Neural cell (in vitro differentiated cells): ENCODE measurements around the gene UMODL1. TPM values are rescaled to one million over a fixed set of nuclear protein-coding genes. Genes with fewer than 3 reads are reported as not detected.

Experiments
- H2AFZ ChIP-seq: fragments of 200-600, 300-800 bp; sonication (generic), shearing (Covaris generic); 2 replicates; pipeline ENCODE4 v1.6.0; 2014; ENCODE audit warnings: low read depth, mild to moderate bottlenecking, antibody characterized with exemption, low read length, moderate library complexity
- H3F3A ChIP-seq: fragments of 200-600 bp; shearing (Covaris generic); 2 replicates; pipeline ENCODE4 v1.6.1; 2016; ENCODE audit warnings: mild to moderate bottlenecking, moderate library complexity, mixed read lengths, antibody characterized with exemption, low read length; ENCODE audit not compliant: insufficient read depth, poor library complexity, severe bottlenecking
- H3K27ac ChIP-seq: fragments of 200-600, 300-800 bp; sonication (generic), shearing (Covaris generic); 2 replicates; pipeline ENCODE4 v1.5.1; 2014; ENCODE audit warnings: mild to moderate bottlenecking, low read length, moderate library complexity
- H3K27me3 ChIP-seq: fragments of 300-800, 200-600 bp; sonication (generic), shearing (Covaris generic); 2 replicates; pipeline ENCODE4 v1.6.0; 2014; ENCODE audit warnings: mild to moderate bottlenecking, low read depth, low read length, moderate library complexity; ENCODE audit not compliant: insufficient read depth
- H3K36me3 ChIP-seq: fragments of 300-800, 200-600 bp; sonication (generic), shearing (Covaris generic); 2 replicates; pipeline ENCODE4 v1.5.1; 2014; ENCODE audit warnings: mild to moderate bottlenecking, antibody characterized with exemption, low read length, moderate library complexity; ENCODE audit not compliant: insufficient read depth
- H3K4me2 ChIP-seq: fragments of 300-800, 200-600 bp; sonication (generic), shearing (Covaris generic); 2 replicates; pipeline ENCODE4 v1.6.0; 2014; ENCODE audit warnings: mild to moderate bottlenecking, low read length
- H3K4me3 ChIP-seq: fragments of 300-800, 200-600 bp; sonication (generic), shearing (Covaris generic); 2 replicates; pipeline ENCODE4 v1.5.1; 2014; ENCODE audit warnings: mild to moderate bottlenecking, low read length, moderate library complexity
- H3K79me2 ChIP-seq: fragments of 200-600 bp; shearing (Covaris generic); replicated peaks from 2 replicates; pipeline ENCODE4 v1.6.0; 2014; ENCODE audit warnings: mild to moderate bottlenecking, low read length, moderate library complexity; ENCODE audit not compliant: insufficient read depth
- H3K9ac ChIP-seq: fragments of 300-800, 200-600 bp; sonication (generic), shearing (Covaris generic); 2 replicates; pipeline ENCODE4 v1.6.1; 2016; ENCODE audit warnings: mild to moderate bottlenecking, low read length, mixed read lengths
- H3K9me2 ChIP-seq: fragments of 200-600 bp; shearing (Covaris generic); 2 replicates; pipeline ENCODE4 v1.6.1; 2016; ENCODE audit warnings: mild to moderate bottlenecking, low read length, mixed read lengths; ENCODE audit not compliant: insufficient read depth
- H3K9me3 ChIP-seq: fragments of 200-600, 300-800 bp; sonication (generic), shearing (Covaris generic); 2 replicates; pipeline ENCODE4 v1.6.1; 2016; ENCODE audit warnings: mild to moderate bottlenecking, mixed run types, low read length, moderate library complexity, mixed read lengths
- H4K20me1 ChIP-seq: fragments of 200-600 bp; shearing (Covaris generic); 2 replicates; pipeline ENCODE4 v1.6.1; 2016; ENCODE audit warnings: mild to moderate bottlenecking, mixed run types; ENCODE audit not compliant: insufficient read depth
- CTCF ChIP-seq: fragments of 450-650 bp; IDR thresholded peaks from 2 replicates; pipeline ENCODE4 v1.5.1; 2014; ENCODE audit warnings: antibody characterized with exemption, mild to moderate bottlenecking, moderate library complexity; ENCODE audit not compliant: poor library complexity, severe bottlenecking
- EP300 ChIP-seq: fragments of 450-650 bp; conservative IDR thresholded peaks from 2 replicates; pipeline ENCODE4 v1.6.1; 2014; ENCODE audit warnings: antibody characterized with exemption, mild to moderate bottlenecking, moderate library complexity; ENCODE audit not compliant: poor library complexity, severe bottlenecking
- EZH2 ChIP-seq: fragments of 200-600, 300-800 bp; shearing (Covaris generic), sonication (generic); IDR thresholded peaks from 2 replicates; pipeline ENCODE4 v1.6.1; 2014; ENCODE audit warnings: antibody characterized with exemption, low read length, borderline replicate concordance, mild to moderate bottlenecking; ENCODE audit not compliant: insufficient read depth, poor library complexity, severe bottlenecking
- MXI1 ChIP-seq: fragments of 450-650 bp; conservative IDR thresholded peaks from 2 replicates; pipeline ENCODE4 v1.6.1; 2014; ENCODE audit warnings: antibody characterized with exemption, mild to moderate bottlenecking; ENCODE audit not compliant: poor library complexity, severe bottlenecking
- POLR2AphosphoS5 ChIP-seq: IDR thresholded peaks from 2 replicates; pipeline ENCODE4 v1.6.1; 2012
- RAD21 ChIP-seq: fragments of 450-650 bp; conservative IDR thresholded peaks from 2 replicates; pipeline ENCODE4 v1.6.1; 2014; ENCODE audit warnings: antibody characterized with exemption, mild to moderate bottlenecking, moderate library complexity
- SMC3 ChIP-seq: fragments of 450-650 bp; conservative IDR thresholded peaks from 2 replicates; pipeline ENCODE4 v1.6.1; 2014; ENCODE audit warnings: antibody characterized with exemption, mild to moderate bottlenecking, moderate library complexity; ENCODE audit not compliant: poor library complexity
- TAF1 ChIP-seq: IDR thresholded peaks from 2 replicates; pipeline ENCODE4 v1.6.1; 2012; ENCODE audit warnings: low read depth
- polyA plus RNA-seq: library from polyadenylated mRNA; depleted of rRNA; stranded (reverse); fragments of >200 nt; gene quantifications from 2 replicates; pipeline ENCODE4 v1.2.3, GENCODE V29; 2014
- TF ChIP-seq, protein P1 (sequence below): IDR thresholded peaks from 2 replicates; pipeline ENCODE4 v1.6.1; 2012; ENCODE audit warnings: borderline replicate concordance

The UMODL1 gene
- polyA plus RNA-seq, 1 donor from 2014 or later = 0.11 TPM

DNA sequence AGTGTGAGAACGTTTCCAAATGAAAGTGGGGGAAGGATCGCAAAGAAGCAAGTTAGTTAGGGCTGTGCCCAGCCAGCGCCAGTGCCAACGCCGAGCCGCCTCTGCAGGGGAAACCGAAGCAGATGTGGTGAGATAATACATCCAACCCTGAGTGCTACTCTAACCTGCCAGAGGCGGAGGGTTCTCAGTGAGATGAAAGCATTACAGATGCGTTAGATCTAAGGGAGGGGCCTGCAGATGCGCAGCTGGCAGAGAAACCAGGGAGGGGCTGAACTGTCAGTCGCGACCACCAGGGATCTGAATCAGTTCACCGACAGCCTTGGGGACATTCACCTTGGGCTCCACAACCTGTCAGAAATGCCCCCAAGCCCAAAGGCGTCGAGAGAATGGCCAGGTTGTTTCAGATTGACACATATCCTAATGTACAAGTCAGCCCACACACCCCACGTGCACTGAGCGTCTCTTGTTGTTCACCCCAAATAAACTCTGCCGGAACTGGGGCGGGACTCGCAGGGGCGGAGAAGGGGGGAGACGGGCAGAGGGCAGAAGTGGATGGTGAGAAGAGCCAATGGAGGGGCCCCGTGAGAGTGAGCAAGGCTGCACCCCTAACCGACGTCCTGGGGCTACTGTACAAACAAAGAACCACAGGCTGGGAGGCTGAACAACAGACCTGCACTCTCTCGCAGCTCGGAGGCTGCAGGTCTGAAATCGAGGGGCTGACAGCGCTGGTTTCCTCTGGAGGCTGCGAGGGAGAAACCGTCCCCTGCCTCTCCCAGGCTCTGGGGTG is 8.7 kb upstream of the UMODL1 start:
- Histone ChIP-seq H4K20me1 (no peaks in the 10 kb centered on the region), H3K9me2 (no peaks in the 10 kb centered on the region), H2AFZ (no peak overlapping the region), H3K79me2 (no peaks in the 10 kb centered on the region), H3K4me3 (no peak overlapping the region), H3K9me3 (no peaks in the 10 kb centered on the region), H3K9ac (no peak overlapping the region), H3K27ac (no peak overlapping the region), H3K27me3 (no peaks in the 10 kb centered on the region), H3K4me2 (no peak overlapping the region), H3F3A (no peaks in the 10 kb centered on the region), H3K36me3 (no peaks in the 10 kb centered on the region)
- TF ChIP-seq TAF1 = no peak
- no peak for TF ChIP-seq MXI1
- no peak for TF ChIP-seq SMC3
- TF ChIP-seq EP300 = no peak
- TF ChIP-seq, protein P1, sequence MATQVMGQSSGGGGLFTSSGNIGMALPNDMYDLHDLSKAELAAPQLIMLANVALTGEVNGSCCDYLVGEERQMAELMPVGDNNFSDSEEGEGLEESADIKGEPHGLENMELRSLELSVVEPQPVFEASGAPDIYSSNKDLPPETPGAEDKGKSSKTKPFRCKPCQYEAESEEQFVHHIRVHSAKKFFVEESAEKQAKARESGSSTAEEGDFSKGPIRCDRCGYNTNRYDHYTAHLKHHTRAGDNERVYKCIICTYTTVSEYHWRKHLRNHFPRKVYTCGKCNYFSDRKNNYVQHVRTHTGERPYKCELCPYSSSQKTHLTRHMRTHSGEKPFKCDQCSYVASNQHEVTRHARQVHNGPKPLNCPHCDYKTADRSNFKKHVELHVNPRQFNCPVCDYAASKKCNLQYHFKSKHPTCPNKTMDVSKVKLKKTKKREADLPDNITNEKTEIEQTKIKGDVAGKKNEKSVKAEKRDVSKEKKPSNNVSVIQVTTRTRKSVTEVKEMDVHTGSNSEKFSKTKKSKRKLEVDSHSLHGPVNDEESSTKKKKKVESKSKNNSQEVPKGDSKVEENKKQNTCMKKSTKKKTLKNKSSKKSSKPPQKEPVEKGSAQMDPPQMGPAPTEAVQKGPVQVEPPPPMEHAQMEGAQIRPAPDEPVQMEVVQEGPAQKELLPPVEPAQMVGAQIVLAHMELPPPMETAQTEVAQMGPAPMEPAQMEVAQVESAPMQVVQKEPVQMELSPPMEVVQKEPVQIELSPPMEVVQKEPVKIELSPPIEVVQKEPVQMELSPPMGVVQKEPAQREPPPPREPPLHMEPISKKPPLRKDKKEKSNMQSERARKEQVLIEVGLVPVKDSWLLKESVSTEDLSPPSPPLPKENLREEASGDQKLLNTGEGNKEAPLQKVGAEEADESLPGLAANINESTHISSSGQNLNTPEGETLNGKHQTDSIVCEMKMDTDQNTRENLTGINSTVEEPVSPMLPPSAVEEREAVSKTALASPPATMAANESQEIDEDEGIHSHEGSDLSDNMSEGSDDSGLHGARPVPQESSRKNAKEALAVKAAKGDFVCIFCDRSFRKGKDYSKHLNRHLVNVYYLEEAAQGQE = no peak
- TF ChIP-seq POLR2AphosphoS5 = no peak
- no peak for TF ChIP-seq RAD21
- TF ChIP-seq CTCF = no peak
- no peak for TF ChIP-seq EZH2

- H4K20me1 ChIP-seq = no peaks in the 10 kb centered on the region
- H3K79me2 ChIP-seq = no peaks in the 10 kb centered on the region
- no peaks in the 10 kb centered on the region for H3K9me2 ChIP-seq
- H3K9ac ChIP-seq = no peak overlapping the region
- no peak overlapping the region for H2AFZ ChIP-seq
- no peak for TF ChIP-seq EZH2
- TF ChIP-seq, protein P1 = no peak
- H3K36me3 ChIP-seq = no peaks in the 10 kb centered on the region
- H3K4me2 ChIP-seq = no peak overlapping the region
- H3K27ac ChIP-seq = no peak overlapping the region
- H3K4me3 ChIP-seq = no peak overlapping the region
- no peaks in the 10 kb centered on the region for H3K9me3 ChIP-seq
- no peaks in the 10 kb centered on the region for H3F3A ChIP-seq
- H3K27me3 ChIP-seq = no peaks in the 10 kb centered on the region
Measured at GRCh38 chr21:42063191-42063570, 7.9 kb upstream of the UMODL1 start.
